Gastroesophageal sphincter (tissue), 4 donors: ENCODE measurements around the gene PDCD4. TPM values are rescaled to one million over a fixed set of nuclear protein-coding genes. Genes with fewer than 3 reads are reported as not detected.

ENCODE experiments used
- ATAC-seq: fragments of 150-250 bp; one replicate; pipeline ENCODE4 v1.9.1; 2016; ENCODE audit warnings: mild to moderate bottlenecking, moderate library complexity
- H3K27ac ChIP-seq, 4 donors: fragments of 200-600 bp; sonication (generic) in 3 of 4; 1 replicate in 3 of 4; 2 replicates in 1 of 4; pipeline ENCODE4 v1.5.1; 2016 to 2019
- H3K27me3 ChIP-seq: fragments of 200-600 bp; sonication (generic); one replicate; pipeline ENCODE4 v1.5.1; 2019
- H3K36me3 ChIP-seq, 2 donors: fragments of 200-600 bp; sonication (generic); one replicate each; pipeline ENCODE4 v1.5.1; 2019; ENCODE audit warnings: control low read depth in 1 of 2
- H3K4me1 ChIP-seq, 3 donors: fragments of 200-600 bp; sonication (generic); 1 replicate in 2 of 3; 2 replicates in 1 of 3; pipeline ENCODE4 v1.5.1; 2016 to 2019; ENCODE audit warnings: control low read depth in 2 of 3
- H3K4me3 ChIP-seq, 2 donors: fragments of 200-600 bp; sonication (generic); one replicate each; pipeline ENCODE4 v1.5.1; 2019; ENCODE audit warnings: mild to moderate bottlenecking in 1 of 2, moderate library complexity in 1 of 2
- H3K9me3 ChIP-seq, 3 donors: fragments of 200-600 bp; sonication (generic); one replicate each; pipeline ENCODE4 v1.5.1; 2017 to 2019; ENCODE audit warnings: control low read depth in 2 of 3
- EP300 ChIP-seq: sonication (generic); formaldehyde crosslinking; IDR thresholded peaks from one replicate; pipeline ENCODE4 v1.6.1; 2017; ENCODE audit warnings: antibody characterized with exemption, mild to moderate bottlenecking
- POLR2A ChIP-seq, 2 donors: fragments of 450-650 bp; IDR thresholded peaks; one replicate each; pipeline ENCODE4 v1.6.1; 2017; ENCODE audit warnings: antibody characterized with exemption in 2 of 2, mild to moderate bottlenecking in 2 of 2, moderate library complexity in 1 of 2
- POLR2AphosphoS5 ChIP-seq: sonication (generic); formaldehyde crosslinking; IDR thresholded peaks from one replicate; pipeline ENCODE4 v1.6.1; 2017; ENCODE audit warnings: antibody characterized with exemption
- WGBS, 2 donors: methylation state at CpG; one replicate each; pipeline ENCODE4 v1.1.5; 2018; ENCODE audit warnings: low coverage in 1 of 2; 5-methylcytosine and 5-hydroxymethylcytosine counted together
- total RNA-seq, 4 donors: library from RNA; depleted of rRNA; stranded (reverse); fragments of >200 nt; gene quantifications; one replicate each; pipeline ENCODE4 v1.1.0, GENCODE V29; 2016
- TF ChIP-seq, protein P1 (sequence below), 4 experiments: fragments of 200-600 bp in 2 of 4; fragments of 450-650 bp in 2 of 4; sonication (generic) in 1 of 4; IDR thresholded peaks; one replicate each; pipeline ENCODE4 v1.5.1; 2017 to 2019; ENCODE audit warnings: antibody characterized with exemption in 4 of 4, mild to moderate bottlenecking in 2 of 4, moderate library complexity in 2 of 4

The PDCD4 gene
- total RNA-seq, 4 donors from 2014 or later: 69.1 to 74.6 (median 72.2) TPM

DNA sequence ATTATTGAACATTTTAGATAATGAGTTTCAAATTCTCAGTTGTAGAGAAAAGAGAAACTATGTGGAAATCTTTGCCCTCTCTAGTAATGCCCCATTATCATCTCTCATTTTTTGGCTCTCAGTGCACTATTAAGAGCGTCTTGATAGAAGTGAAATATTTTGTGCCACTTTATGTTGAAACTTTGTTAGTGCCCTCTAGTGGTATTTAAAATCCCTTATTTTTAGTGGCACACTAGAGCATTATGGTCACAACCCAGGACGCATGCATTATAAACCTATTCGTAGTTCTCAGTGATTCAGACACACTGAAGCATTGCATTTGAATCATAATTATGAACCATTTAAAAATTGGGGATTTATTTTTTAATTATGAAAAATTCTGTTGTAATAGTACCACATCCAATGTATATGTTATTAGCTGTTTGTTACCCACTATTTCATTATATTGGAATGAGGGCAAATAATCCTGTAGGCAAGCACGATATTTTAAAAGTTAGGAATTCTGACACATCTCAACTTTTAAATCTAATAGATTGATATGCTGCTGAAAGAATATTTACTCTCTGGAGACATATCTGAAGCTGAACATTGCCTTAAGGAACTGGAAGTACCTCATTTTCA, 21.9 kb downstream of the PDCD4 start:
- ATAC-seq: peak; percentile 53
- Histone ChIP-seq H3K27ac (peak overlapping the region in 1 of 4 donors; percentile 12), H3K4me3 (no peak overlapping the region), H3K9me3 (no peaks in the 10 kb centered on the region), H3K36me3 (peaks cover 0 to 74% of the 10 kb centered on the region in 2 donors), H3K27me3 (no peaks in the 10 kb centered on the region), H3K4me1 (peaks cover 0 to 41% (median 3%) of the 10 kb centered on the region in 3 donors)
- 16 to 29% methylated on average over 4 of the region's 4 CpGs for WGBS, 2 donors
- TF ChIP-seq, protein P1, sequence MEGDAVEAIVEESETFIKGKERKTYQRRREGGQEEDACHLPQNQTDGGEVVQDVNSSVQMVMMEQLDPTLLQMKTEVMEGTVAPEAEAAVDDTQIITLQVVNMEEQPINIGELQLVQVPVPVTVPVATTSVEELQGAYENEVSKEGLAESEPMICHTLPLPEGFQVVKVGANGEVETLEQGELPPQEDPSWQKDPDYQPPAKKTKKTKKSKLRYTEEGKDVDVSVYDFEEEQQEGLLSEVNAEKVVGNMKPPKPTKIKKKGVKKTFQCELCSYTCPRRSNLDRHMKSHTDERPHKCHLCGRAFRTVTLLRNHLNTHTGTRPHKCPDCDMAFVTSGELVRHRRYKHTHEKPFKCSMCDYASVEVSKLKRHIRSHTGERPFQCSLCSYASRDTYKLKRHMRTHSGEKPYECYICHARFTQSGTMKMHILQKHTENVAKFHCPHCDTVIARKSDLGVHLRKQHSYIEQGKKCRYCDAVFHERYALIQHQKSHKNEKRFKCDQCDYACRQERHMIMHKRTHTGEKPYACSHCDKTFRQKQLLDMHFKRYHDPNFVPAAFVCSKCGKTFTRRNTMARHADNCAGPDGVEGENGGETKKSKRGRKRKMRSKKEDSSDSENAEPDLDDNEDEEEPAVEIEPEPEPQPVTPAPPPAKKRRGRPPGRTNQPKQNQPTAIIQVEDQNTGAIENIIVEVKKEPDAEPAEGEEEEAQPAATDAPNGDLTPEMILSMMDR (IDR thresholded peaks at IDR 0.05): peak; percentile 46 to 72 (median 65)
- TF ChIP-seq POLR2AphosphoS5 (no peak), POLR2A (IDR thresholded peaks at IDR 0.05) (no peak), EP300 (no peak)

DNA sequence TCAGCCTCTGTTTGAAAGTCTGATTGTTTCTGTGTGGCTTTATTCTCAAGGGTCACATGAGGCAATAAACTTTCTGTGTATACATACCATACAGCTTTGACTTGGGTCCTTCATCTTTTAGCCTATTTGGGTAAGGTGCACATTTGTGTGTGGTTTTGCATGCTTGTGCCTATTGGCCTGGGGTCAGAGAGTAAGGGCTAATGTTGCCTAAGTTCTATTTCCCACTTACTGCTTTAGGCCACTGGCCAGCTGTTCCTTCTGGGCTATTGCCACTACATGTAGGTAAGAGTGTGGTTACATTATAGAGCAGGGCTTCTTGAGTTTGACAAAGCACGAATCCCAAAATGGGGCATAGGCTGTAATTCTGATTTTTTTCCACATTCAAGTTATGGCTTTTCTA, 25.5 kb downstream of the PDCD4 start:
- Histone ChIP-seq H3K36me3 (peaks cover 0 to 74% of the 10 kb centered on the region in 2 donors), H3K27me3 (no peaks in the 10 kb centered on the region), H3K4me1 (peaks cover 0 to 38% (median 3%) of the 10 kb centered on the region in 3 donors), H3K9me3 (no peaks in the 10 kb centered on the region), H3K4me3 (no peak overlapping the region), H3K27ac (peak overlapping the region in 2 of 4 donors; percentile 9 to 42)
- TF ChIP-seq EP300 (no peak), POLR2A (IDR thresholded peaks at IDR 0.05) (no peak)
- TF ChIP-seq, protein P1 (IDR thresholded peaks at IDR 0.05): no peak
- ATAC-seq: no peak
- 67 to 82% methylated on average over 1 of the region's 1 CpG for WGBS, 2 donors

DNA sequence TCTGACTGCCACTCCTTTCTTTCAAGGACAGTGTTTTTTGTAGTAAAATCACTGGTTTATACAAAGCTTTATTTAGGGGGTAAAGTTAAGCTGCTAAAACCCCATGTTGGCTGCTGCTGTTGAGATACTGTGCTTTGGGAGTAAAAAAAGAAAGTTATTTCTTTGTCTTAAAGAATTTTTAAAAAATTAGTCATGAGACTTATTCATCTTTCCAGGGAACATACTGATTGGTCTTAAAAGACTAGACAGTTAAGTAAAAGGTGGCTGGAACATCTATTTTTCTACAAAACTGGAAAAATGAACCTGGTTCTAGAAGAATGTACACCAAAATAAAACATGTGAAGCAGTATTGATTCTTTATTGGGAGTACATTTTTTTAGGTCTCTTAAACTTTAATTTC, 26.7 kb downstream of the PDCD4 start:
- Histone ChIP-seq H3K4me1 (peaks cover 0 to 38% (median 3%) of the 10 kb centered on the region in 3 donors), H3K36me3 (peaks cover 0 to 68% of the 10 kb centered on the region in 2 donors)

DNA sequence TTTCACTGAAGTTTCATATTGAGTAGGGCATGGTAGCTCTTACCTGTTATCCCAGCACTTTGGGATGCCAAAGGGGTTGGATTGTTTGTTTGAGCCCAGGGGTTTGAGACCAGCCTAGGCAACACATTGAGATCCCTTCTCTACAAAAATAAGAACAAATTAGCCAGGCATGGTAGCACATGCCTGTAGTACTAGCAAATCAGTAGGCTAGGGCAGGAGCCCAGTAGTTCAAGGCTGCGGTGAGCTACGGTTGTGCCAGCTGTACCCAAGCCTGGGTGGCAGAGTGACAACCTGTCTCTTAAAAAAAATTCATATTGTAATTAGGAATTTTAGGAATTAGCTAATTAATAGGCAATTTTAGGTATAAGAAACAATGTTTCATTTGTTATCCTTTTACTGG, 29.3 kb downstream of the PDCD4 start:
- peaks cover 0 to 58% of the 10 kb centered on the region in 2 donors for H3K36me3 ChIP-seq
- no peak for ATAC-seq
- TF ChIP-seq, protein P1 (IDR thresholded peaks at IDR 0.05): no peak
- no peak for TF ChIP-seq EP300
- no peak for TF ChIP-seq POLR2AphosphoS5
- no peak for TF ChIP-seq POLR2A (IDR thresholded peaks at IDR 0.05)

More for the DNA sequence above, 26.7 kb downstream of the PDCD4 start:
- no peak overlapping the region for H3K4me3 ChIP-seq
- TF ChIP-seq, protein P1 (IDR thresholded peaks at IDR 0.05): no peak
- no peak for TF ChIP-seq EP300
- no peak for TF ChIP-seq POLR2AphosphoS5
- TF ChIP-seq POLR2A (IDR thresholded peaks at IDR 0.05): no peak
- H3K27me3 ChIP-seq: no peaks in the 10 kb centered on the region
- H3K9me3 ChIP-seq: no peaks in the 10 kb centered on the region
- H3K27ac ChIP-seq: no peak overlapping the region
- no peak for ATAC-seq

More for the DNA sequence above, 29.3 kb downstream of the PDCD4 start:
- H3K27ac ChIP-seq: no peak overlapping the region
- WGBS, 2 donors: 96% methylated on average over 2 of the region's 2 CpGs; no CpG with 5 or more reads in 1 of the 2 donors
- no peaks in the 10 kb centered on the region for H3K9me3 ChIP-seq
- peaks cover 0 to 31% (median 3%) of the 10 kb centered on the region in 3 donors for H3K4me1 ChIP-seq
- H3K4me3 ChIP-seq: no peak overlapping the region
- H3K27me3 ChIP-seq: no peaks in the 10 kb centered on the region
